Mesenchymal stem cell (in vitro differentiated cells and primary cell): Measurements from ENCODE around the gene SNX3.
"Not testable (repeated sequence)": the region's sequence is repeated elsewhere in the genome, so short reads cannot be mapped to it uniquely, and the experiment has no call there.

ENCODE experiments used
- DNase-seq: peaks from one replicate; pipeline ENCODE4 v3.0.0-alpha.2; 2013
- H2AFZ ChIP-seq: one replicate; pipeline ENCODE4 v1.6.1; 2013; ENCODE audit warnings: low read depth, mild to moderate bottlenecking, control low read depth, inconsistent platforms, low read length, moderate library complexity
- H2AK5ac ChIP-seq: 2 replicates; pipeline ENCODE4 v1.6.1; 2013; ENCODE audit warnings: low read length, moderate library complexity, mild to moderate bottlenecking, inconsistent platforms; ENCODE audit not compliant: severe bottlenecking
- H2BK120ac ChIP-seq: one replicate; pipeline ENCODE4 v1.6.1; 2013; ENCODE audit warnings: low read depth, mild to moderate bottlenecking, inconsistent platforms, low read length, moderate library complexity
- H2BK12ac ChIP-seq, 2 experiments: one replicate each; pipeline ENCODE4 v1.6.1; 2013; ENCODE audit warnings: inconsistent platforms in 2 of 2, low read length in 2 of 2, mild to moderate bottlenecking in 2 of 2, moderate library complexity in 2 of 2, control low read depth in 1 of 2
- H2BK15ac ChIP-seq: one replicate; pipeline ENCODE4 v1.6.1; 2013; ENCODE audit warnings: mild to moderate bottlenecking, low read depth, inconsistent platforms; ENCODE audit not compliant: poor library complexity, severe bottlenecking
- H2BK5ac ChIP-seq: 2 replicates; pipeline ENCODE4 v1.6.1; 2013; ENCODE audit warnings: low read depth, mild to moderate bottlenecking, low read length, control low read depth, inconsistent platforms; ENCODE audit not compliant: poor library complexity, severe bottlenecking
- H3K14ac ChIP-seq, 2 experiments: one replicate each; pipeline ENCODE4 v1.6.1; 2013; ENCODE audit warnings: inconsistent platforms in 2 of 2, low read length in 2 of 2, control low read depth in 1 of 2, mild to moderate bottlenecking in 1 of 2, moderate library complexity in 1 of 2
- H3K18ac ChIP-seq, 2 experiments: one replicate each; pipeline ENCODE4 v1.6.1; 2013; ENCODE audit warnings: inconsistent platforms in 2 of 2, low read length in 2 of 2, control low read depth in 1 of 2, low read depth in 1 of 2, mild to moderate bottlenecking in 1 of 2
- H3K23ac ChIP-seq, 2 experiments: one replicate each; pipeline ENCODE4 v1.6.1; 2013; ENCODE audit warnings: inconsistent platforms in 2 of 2, low read length in 2 of 2, mild to moderate bottlenecking in 2 of 2, moderate library complexity in 2 of 2, control low read depth in 1 of 2
- H3K27ac ChIP-seq: 2 replicates; pipeline ENCODE4 v1.5.1; 2013; ENCODE audit warnings: mild to moderate bottlenecking, moderate library complexity, low read length, control low read depth, inconsistent platforms; ENCODE audit not compliant: poor library complexity, severe bottlenecking
- H3K27me3 ChIP-seq, 2 experiments: 2 replicates each; pipeline versions ENCODE4 v1.6.1 to v1.7.0; 2013; ENCODE audit warnings: low read length in 2 of 2, mild to moderate bottlenecking in 2 of 2, moderate library complexity in 2 of 2, control low read depth in 1 of 2, inconsistent platforms in 1 of 2; ENCODE audit not compliant: control insufficient read depth in 1 of 2, insufficient read depth in 1 of 2
- H3K36me3 ChIP-seq, 2 experiments: 2 replicates each; pipeline versions ENCODE4 v1.6.1 to v1.7.0; 2013; ENCODE audit warnings: low read length in 2 of 2, control low read depth in 1 of 2, inconsistent platforms in 1 of 2, low read depth in 1 of 2, mild to moderate bottlenecking in 1 of 2; ENCODE audit not compliant: insufficient read depth in 2 of 2, control insufficient read depth in 1 of 2
- H3K4ac ChIP-seq, 2 experiments: one replicate each; pipeline ENCODE4 v1.6.1; 2013; ENCODE audit warnings: inconsistent platforms in 2 of 2, low read length in 2 of 2, mild to moderate bottlenecking in 2 of 2, moderate library complexity in 2 of 2, control low read depth in 1 of 2, low read depth in 1 of 2
- H3K4me1 ChIP-seq: 2 replicates; pipeline ENCODE4 v1.6.1; 2013; ENCODE audit warnings: low read depth, low read length, control low read depth; ENCODE audit not compliant: control insufficient read depth, insufficient read depth
- H3K4me2 ChIP-seq: 2 replicates; pipeline ENCODE4 v1.6.1; 2013; ENCODE audit warnings: low read length, mild to moderate bottlenecking, inconsistent platforms; ENCODE audit not compliant: poor library complexity, severe bottlenecking
- H3K4me3 ChIP-seq, 2 experiments: 2 replicates each; pipeline versions ENCODE4 v1.5.1 to v1.7.0; 2013; ENCODE audit warnings: low read length in 2 of 2, mild to moderate bottlenecking in 2 of 2, control low read depth in 1 of 2, low read depth in 1 of 2; ENCODE audit not compliant: insufficient read depth in 1 of 2
- H3K79me1 ChIP-seq: replicated peaks from 2 replicates; pipeline ENCODE4 v1.6.1; 2013; ENCODE audit warnings: mild to moderate bottlenecking, control low read depth, low read length, inconsistent platforms; ENCODE audit not compliant: poor library complexity, severe bottlenecking
- H3K9ac ChIP-seq: 2 replicates; pipeline ENCODE4 v1.7.0; 2013; ENCODE audit warnings: mild to moderate bottlenecking, low read length, moderate library complexity
- H3K9me3 ChIP-seq: 2 replicates; pipeline ENCODE4 v1.7.0; 2013; ENCODE audit warnings: mild to moderate bottlenecking, low read length; ENCODE audit not compliant: control insufficient read depth
- H4K8ac ChIP-seq: one replicate; pipeline ENCODE4 v1.6.1; 2013; ENCODE audit warnings: inconsistent platforms, mild to moderate bottlenecking, low read length, moderate library complexity
- H4K91ac ChIP-seq: one replicate; pipeline ENCODE4 v1.6.1; 2013; ENCODE audit warnings: mild to moderate bottlenecking, low read length, inconsistent platforms
- WGBS: methylation state at CpG from one replicate; pipeline ENCODE4 v1.1.7; 2013; ENCODE audit warnings: mixed read lengths; 5-methylcytosine and 5-hydroxymethylcytosine counted together

Gene SNX3

GRCh38 chr6:108277295-108277694 lies 16.5 kb upstream of the SNX3 start:
- Histone ChIP-seq H3K4me1 (no peaks in the 10 kb centered on the region), H2BK12ac (no peak overlapping the region), H3K18ac (no peak overlapping the region), H3K36me3 (no peaks in the 10 kb centered on the region), H3K27me3 (no peaks in the 10 kb centered on the region), H3K4me3 (no peak overlapping the region), H4K8ac (no peak overlapping the region), H3K27ac (no peak overlapping the region), H2BK5ac (no peak overlapping the region), H3K4ac (no peak overlapping the region), H3K4me2 (no peak overlapping the region), H2BK120ac (no peak overlapping the region), H3K9me3 (no peaks in the 10 kb centered on the region), H3K23ac (no peak overlapping the region), H3K14ac (no peak overlapping the region), H4K91ac (no peak overlapping the region), H2AK5ac (no peak overlapping the region), H3K9ac (no peak overlapping the region), H3K79me1 (no peaks in the 10 kb centered on the region), H2BK15ac (no peak overlapping the region), H2AFZ (no peak overlapping the region)
- DNase-seq, result no peak
- WGBS, result 91% methylated on average over 1 of the region's 1 CpG

DNA sequence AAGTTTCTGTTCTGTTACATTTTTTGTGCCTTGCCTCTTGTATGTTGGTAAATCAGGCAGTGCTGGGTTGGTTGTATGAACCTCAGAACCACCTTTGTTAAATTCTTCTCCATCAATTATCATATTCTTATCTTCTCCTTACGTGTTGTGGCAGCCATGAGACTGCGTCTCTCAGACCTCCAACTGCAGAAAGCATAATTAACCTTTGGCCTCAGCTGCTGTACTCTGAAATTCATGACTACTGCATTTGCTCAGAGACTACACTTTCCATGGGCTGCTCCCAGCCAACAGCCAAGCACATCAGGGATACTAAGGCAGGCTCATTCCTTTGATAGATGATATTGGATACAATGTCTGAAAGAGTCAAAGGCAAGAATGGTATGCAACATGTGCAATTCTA lies 15.1 kb upstream of the SNX3 start:
- no peak overlapping the region for H2AK5ac ChIP-seq
- H3K4me2 ChIP-seq, result no peak overlapping the region
- H3K36me3 ChIP-seq, result no peaks in the 10 kb centered on the region
- 57% methylated on average over 2 of the region's 2 CpGs for WGBS
- H3K23ac ChIP-seq, result no peak overlapping the region
- no peak overlapping the region for H3K4me3 ChIP-seq
- no peaks in the 10 kb centered on the region for H3K79me1 ChIP-seq
- H3K4me1 ChIP-seq, result no peaks in the 10 kb centered on the region
- H2BK120ac ChIP-seq, result no peak overlapping the region
- no peak overlapping the region for H3K27ac ChIP-seq
- no peaks in the 10 kb centered on the region for H3K9me3 ChIP-seq
- no peak for DNase-seq
- no peak overlapping the region for H3K9ac ChIP-seq
- no peak overlapping the region for H4K91ac ChIP-seq
- no peak overlapping the region for H2BK15ac ChIP-seq
- H2BK12ac ChIP-seq, result no peak overlapping the region
- H2BK5ac ChIP-seq, result no peak overlapping the region
- H3K18ac ChIP-seq, result no peak overlapping the region
- no peaks in the 10 kb centered on the region for H3K27me3 ChIP-seq
- no peak overlapping the region for H3K14ac ChIP-seq
- no peak overlapping the region for H4K8ac ChIP-seq
- H2AFZ ChIP-seq, result no peak overlapping the region
- no peak overlapping the region for H3K4ac ChIP-seq

GRCh38 chr6:108274546-108274945 lies 13.7 kb upstream of the SNX3 start:
- no peaks in the 10 kb centered on the region for H3K27me3 ChIP-seq
- no peaks in the 10 kb centered on the region for H3K36me3 ChIP-seq
- H3K4ac ChIP-seq, result no peak overlapping the region
- no peaks in the 10 kb centered on the region for H3K4me1 ChIP-seq
- H3K4me3 ChIP-seq, result no peak overlapping the region
- no peaks in the 10 kb centered on the region for H3K79me1 ChIP-seq
- H3K4me2 ChIP-seq, result no peak overlapping the region
- no peak overlapping the region for H3K23ac ChIP-seq
- no peak overlapping the region for H2BK5ac ChIP-seq
- DNase-seq, result no peak
- no peak overlapping the region for H2BK15ac ChIP-seq
- no peak overlapping the region for H3K18ac ChIP-seq
- H4K91ac ChIP-seq, result no peak overlapping the region
- no peak overlapping the region for H3K14ac ChIP-seq
- no peak overlapping the region for H2BK12ac ChIP-seq
- H3K27ac ChIP-seq, result no peak overlapping the region
- H4K8ac ChIP-seq, result no peak overlapping the region
- H3K9ac ChIP-seq, result no peak overlapping the region
- no peak overlapping the region for H2AFZ ChIP-seq
- no peak overlapping the region for H2AK5ac ChIP-seq
- 97% methylated on average over 2 of the region's 2 CpGs for WGBS
- no peak overlapping the region for H2BK120ac ChIP-seq
- no peaks in the 10 kb centered on the region for H3K9me3 ChIP-seq

DNA sequence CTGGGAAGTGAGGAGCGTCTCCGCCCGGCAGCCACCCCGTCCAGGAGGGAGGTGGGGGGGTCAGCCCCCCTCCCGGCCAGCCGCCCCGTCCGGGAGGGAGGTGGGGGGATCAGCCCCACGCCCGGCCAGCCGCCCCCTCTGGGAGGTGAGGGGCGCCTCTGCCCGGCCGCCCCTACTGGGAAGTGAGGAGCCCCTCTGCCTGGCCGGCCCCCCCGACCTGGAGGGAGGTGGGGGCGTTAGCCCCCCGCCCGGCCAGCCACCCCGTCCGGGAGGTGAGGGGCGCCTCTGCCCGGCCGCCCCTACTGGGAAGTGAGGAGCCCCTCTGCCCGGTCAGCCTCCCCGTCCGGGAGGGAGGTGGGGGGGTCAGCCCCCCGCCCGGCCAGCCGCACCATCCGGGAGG lies 9.1 kb upstream of the SNX3 start:
- H2BK12ac ChIP-seq, H4K91ac ChIP-seq, H3K4me1 ChIP-seq, H3K4me3 ChIP-seq, H2BK5ac ChIP-seq, H3K4me2 ChIP-seq, H3K9me3 ChIP-seq, H2AK5ac ChIP-seq, H3K27me3 ChIP-seq, H3K27ac ChIP-seq, H3K9ac ChIP-seq, H3K14ac ChIP-seq, H3K4ac ChIP-seq, H3K79me1 ChIP-seq, H3K18ac ChIP-seq, H3K36me3 ChIP-seq, H2AFZ ChIP-seq, H3K23ac ChIP-seq, H4K8ac ChIP-seq, H2BK120ac ChIP-seq, DNase-seq, H2BK15ac ChIP-seq: not testable (repeated sequence)
- WGBS, result 95% methylated on average over 4 of the region's 31 CpGs
